HepG2 (cell line): ENCODE results near the gene LDB3. TPM values are rescaled to one million over a fixed set of nuclear protein-coding genes. Genes with fewer than 3 reads are reported as not detected.

Experiments
- ATAC-seq: fragments of 200-7000 bp; cut with Tn5 transposase; 3 replicates; pipeline ENCODE4 v1.9.1; 2020; ENCODE audit warnings: mild to moderate bottlenecking, moderate library complexity
- BruUV-seq: library from RNA; stranded (reverse); fragments of 400-500 nt; replicated peaks from 2 replicates; lab custom pipeline; 2021; lab: Mats Ljungman, UMichigan
- CTCF ChIA-PET: fragments of 300-600 bp; formaldehyde crosslinking; extraction: SDS; loops from one replicate; lab custom pipeline; 2021; ENCODE audit warnings: low total read pairs, inconsistent platforms, low intra/inter-chr PET ratio; lab: Yijun Ruan, JAX
- POLR2A ChIA-PET: fragments of 350-600 bp; sonication (Branson Sonifier 250); formaldehyde crosslinking; loops from one replicate; lab custom pipeline; 2020; ENCODE audit warnings: antibody characterized with exemption, inconsistent platforms; lab: Yijun Ruan, JAX
- DNase-seq: peaks from one replicate; pipeline ENCODE4 v3.0.0-alpha.2; 2015; ENCODE audit warnings: low spot score
- FAIRE-seq: peaks from 3 replicates; lab custom pipeline; 2011; peaks lifted over from hg19 to GRCh38; lab: Jason Lieb, UNC
- H2AFZ ChIP-seq: one replicate; pipeline ENCODE4 v1.6.1; 2011; ENCODE audit warnings: low read length, inconsistent platforms
- H3K27ac ChIP-seq: fragments of 300-600 bp; 3 replicates; pipeline ENCODE4 v1.8.0; 2011; ENCODE audit warnings: mixed run types, mild to moderate bottlenecking, mixed read lengths, low read length, inconsistent platforms; ENCODE audit not compliant: insufficient read depth; ENCODE audit errors: extremely low read length
- H3K27me3 ChIP-seq, 2 experiments: fragments of 200-600 bp in 1 of 2; 2 replicates in 1 of 2; 3 replicates in 1 of 2; pipeline versions ENCODE4 v1.6.0 to v1.8.0; 2011; ENCODE audit warnings: low read length in 2 of 2, mild to moderate bottlenecking in 2 of 2, moderate library complexity in 2 of 2, inconsistent platforms in 1 of 2; ENCODE audit not compliant: insufficient read depth in 2 of 2, control insufficient read depth in 1 of 2
- H3K36me3 ChIP-seq, 2 experiments: fragments of 200-600 bp in 1 of 2; replicated peaks in 1 of 2; 2 replicates in 1 of 2; 3 replicates in 1 of 2; pipeline versions ENCODE4 v1.5.1 to v1.8.0; 2011; ENCODE audit warnings: low read length in 2 of 2, inconsistent platforms in 1 of 2; ENCODE audit not compliant: insufficient read depth in 2 of 2, control insufficient read depth in 1 of 2
- H3K4me1 ChIP-seq: 2 replicates; pipeline ENCODE4 v1.5.1; 2012; ENCODE audit warnings: low read length, inconsistent platforms; ENCODE audit not compliant: insufficient read depth
- H3K4me2 ChIP-seq: 2 replicates; pipeline ENCODE4 v1.6.0; 2011; ENCODE audit warnings: low read depth, low read length, inconsistent platforms
- H3K4me3 ChIP-seq, 3 experiments: fragments of 200-600 bp in 1 of 3; sonication (generic), shearing (Covaris generic) in 1 of 3; replicated peaks in 1 of 3; 2 replicates each; pipeline ENCODE4 v1.5.1; 2011 to 2016; ENCODE audit warnings: low read length in 3 of 3, inconsistent platforms in 2 of 3, low read depth in 2 of 3, mild to moderate bottlenecking in 2 of 3, control low read depth in 1 of 3, mixed read lengths in 1 of 3; ENCODE audit not compliant: insufficient read depth in 1 of 3
- H3K79me2 ChIP-seq: one replicate; pipeline ENCODE4 v1.6.1; 2011; ENCODE audit warnings: low read length, inconsistent platforms; ENCODE audit not compliant: insufficient read depth
- H3K9ac ChIP-seq: 2 replicates; pipeline ENCODE4 v1.6.0; 2011; ENCODE audit warnings: mild to moderate bottlenecking, low read depth, low read length, inconsistent platforms; ENCODE audit not compliant: insufficient read depth
- H3K9me3 ChIP-seq: 2 replicates; pipeline ENCODE4 v1.5.1; 2012; ENCODE audit warnings: mild to moderate bottlenecking, low read length
- H4K20me1 ChIP-seq: 2 replicates; pipeline ENCODE4 v1.6.0; 2011; ENCODE audit warnings: inconsistent platforms, mild to moderate bottlenecking, low read length, moderate library complexity; ENCODE audit not compliant: insufficient read depth
- DNMT1 ChIP-seq: sonication (generic); formaldehyde crosslinking; IDR thresholded peaks from 2 replicates; pipeline ENCODE4 v1.5.1; 2020; ENCODE audit warnings: mild to moderate bottlenecking, missing genetic modification reagents
- HNRNPUL1 ChIP-seq: fragments of 200-400 bp; formaldehyde crosslinking; IDR thresholded peaks from 2 replicates; pipeline ENCODE4 v1.6.1; 2017; ENCODE audit warnings: low read depth, mild to moderate bottlenecking, low read length, moderate library complexity
- MBD4 ChIP-seq: IDR thresholded peaks from 2 replicates; pipeline ENCODE4 v1.6.1; 2012; ENCODE audit warnings: low read length, inconsistent platforms, borderline replicate concordance
- MED8 ChIP-seq: sonication (generic); formaldehyde crosslinking; IDR thresholded peaks from 2 replicates; pipeline ENCODE4 v1.8.1; 2023; ENCODE audit warnings: mild to moderate bottlenecking, missing genetic modification reagents; ENCODE audit not compliant: insufficient replicate concordance
- MEF2D ChIP-seq: sonication (generic); formaldehyde crosslinking; IDR thresholded peaks from 2 replicates; pipeline ENCODE4 v1.5.1; 2020; ENCODE audit warnings: mild to moderate bottlenecking, missing genetic modification reagents
- NFKB2 ChIP-seq: sonication (generic); formaldehyde crosslinking; IDR thresholded peaks from 2 replicates; pipeline ENCODE4 v1.4.0; 2020; ENCODE audit warnings: missing genetic modification reagents, borderline replicate concordance
- PPARG ChIP-seq: conservative IDR thresholded peaks from 2 replicates; pipeline ENCODE4 v1.6.1; 2016; ENCODE audit warnings: missing biosample characterization, missing genetic modification reagents
- TAF1 ChIP-seq: sonication (generic); formaldehyde crosslinking; IDR thresholded peaks from 2 replicates; pipeline ENCODE4 v1.4.0; 2020; ENCODE audit warnings: missing genetic modification reagents
- TBX2 ChIP-seq: sonication (generic); formaldehyde crosslinking; IDR thresholded peaks from 2 replicates; pipeline ENCODE4 v1.5.0; 2020; ENCODE audit warnings: missing genetic modification reagents, mild to moderate bottlenecking, borderline replicate concordance
- ZBTB44 ChIP-seq: sonication (generic); formaldehyde crosslinking; IDR thresholded peaks from 2 replicates; pipeline ENCODE4 v1.4.0; 2020; ENCODE audit warnings: missing genetic modification reagents
- ZFP1 ChIP-seq: IDR thresholded peaks from 2 replicates; pipeline ENCODE4 v1.6.1; 2016
- ZFP91 ChIP-seq: sonication (generic); formaldehyde crosslinking; IDR thresholded peaks from 2 replicates; pipeline ENCODE4 v1.9.0; 2022; ENCODE audit warnings: missing genetic modification reagents, mild to moderate bottlenecking, borderline replicate concordance
- ZNF484 ChIP-seq: sonication (generic); formaldehyde crosslinking; IDR thresholded peaks from 2 replicates; pipeline ENCODE4 v1.5.1; 2020; ENCODE audit warnings: mild to moderate bottlenecking, low read depth, missing genetic modification reagents, borderline replicate concordance
- ZNF564 ChIP-seq: sonication (generic); formaldehyde crosslinking; IDR thresholded peaks from 2 replicates; pipeline ENCODE4 v1.8.1; 2023; ENCODE audit warnings: mild to moderate bottlenecking, missing genetic modification reagents
- WGBS: methylation state at CpG from one replicate; pipeline ENCODE4 v1.1.6; 2017; ENCODE audit warnings: low lambda C conversion rate; 5-methylcytosine and 5-hydroxymethylcytosine counted together
- in situ Hi-C: cut with HindIII; loops from 2 replicates; pipeline ENCODE4 v1.10.0; 2017; ENCODE audit warnings: low pct_unique_long_range_greater_than_20kb; ENCODE audit not compliant: extremely low pct_ligation_motif_present
- intact Hi-C: fragments of 100-400 bp; cut with micrococcal nuclease; formaldehyde crosslinking; loops from one replicate; pipeline ENCODE4 v1.10.0; 2022; ENCODE audit not compliant: unreplicated experiment
- polyA plus RNA-seq, 8 experiments: library from polyadenylated mRNA; depleted of rRNA in 3 of 8; stranded (reverse) in 7 of 8; unstranded in 1 of 8; fragments of >200 nt; fragmentation: Illumina TruSeq in 4 of 8; extraction: Trizol in 4 of 8; gene quantifications; 2 replicates each; pipeline versions ENCODE4 v1.2.1 to v1.2.3, GENCODE V29; 2011 to 2016; ENCODE audit warnings: low read depth in 4 of 8, missing spikeins in 1 of 8, mixed read lengths in 1 of 8; ENCODE audit not compliant: insufficient read depth in 1 of 8
- total RNA-seq, 5 experiments: library from RNA; depleted of rRNA; stranded (reverse); fragments of >200 nt; fragmentation: Illumina TruSeq; extraction: Trizol; gene quantifications; 2 replicates each; pipeline ENCODE4 v1.2.3, GENCODE V29; 2016; ENCODE audit warnings: low read depth in 1 of 5
- TF ChIP-seq, protein P1 (sequence below): sonication (generic); formaldehyde crosslinking; IDR thresholded peaks from 2 replicates; pipeline ENCODE4 v1.4.0; 2020; ENCODE audit warnings: missing genetic modification reagents, borderline replicate concordance

Gene LDB3
- total and polyA plus RNA-seq, 2 of the 13 experiments (the other 11 are each of a cell fraction or from before 2014, with no cell fraction given), result not detected

GRCh38 chr10:86726677-86726999, 58.3 kb downstream of the LDB3 start (continued):
- TF ChIP-seq ZFP91 (CRISPR knock-in tag), result no peak
- TF ChIP-seq ZBTB44, result no peak
- no peak for TF ChIP-seq TAF1 (CRISPR knock-in tag)
- no peak for TF ChIP-seq ZNF564 (CRISPR knock-in tag)
- no peak for TF ChIP-seq MBD4
- no peak for TF ChIP-seq ZFP1

DNA sequence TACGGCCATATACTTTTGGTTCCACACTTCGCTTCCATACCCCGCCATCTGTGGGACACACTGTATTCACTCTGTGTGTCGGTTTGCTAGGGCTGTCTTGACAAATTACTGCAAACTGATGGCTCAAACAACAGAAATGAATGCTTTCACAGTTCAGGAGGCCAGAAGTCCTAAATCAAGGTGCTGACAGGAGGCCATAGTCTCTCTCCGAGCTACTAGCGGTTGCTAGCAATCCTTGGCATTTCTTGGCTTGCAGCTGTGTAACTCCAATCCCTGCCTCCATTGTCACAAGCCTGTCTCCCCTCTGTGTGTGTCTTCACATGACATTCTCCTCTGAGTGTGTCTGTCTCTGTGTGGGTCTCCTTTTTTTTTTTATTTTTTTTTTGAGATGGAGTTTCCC, 59.2 kb downstream of the LDB3 start:
- no TSS peak for BruUV-seq
- no peak overlapping the region for H3K4me3 ChIP-seq
- in situ Hi-C loops, result no loop called here
- H3K79me2 ChIP-seq, result no peaks in the 10 kb centered on the region
- no peak overlapping the region for H2AFZ ChIP-seq
- no peak for DNase-seq
- CTCF ChIA-PET, result no interaction called here
- H3K4me2 ChIP-seq, result peak overlapping the region; percentile 70
- FAIRE-seq, result no peak
- H3K9ac ChIP-seq, result no peak overlapping the region
- no peaks in the 10 kb centered on the region for H3K9me3 ChIP-seq
- 57% methylated on average over 6 of the region's 6 CpGs for WGBS
- TF ChIP-seq NFKB2 (CRISPR knock-in tag) (no peak), HNRNPUL1 (no peak), TBX2 (CRISPR knock-in tag) (no peak), MED8 (CRISPR knock-in tag) (no peak), MEF2D (CRISPR knock-in tag) (no peak), PPARG (CRISPR knock-in tag) (no peak), ZNF484 (CRISPR knock-in tag) (no peak), MBD4 (no peak), DNMT1 (CRISPR knock-in tag) (no peak)
- TF ChIP-seq, protein P1, sequence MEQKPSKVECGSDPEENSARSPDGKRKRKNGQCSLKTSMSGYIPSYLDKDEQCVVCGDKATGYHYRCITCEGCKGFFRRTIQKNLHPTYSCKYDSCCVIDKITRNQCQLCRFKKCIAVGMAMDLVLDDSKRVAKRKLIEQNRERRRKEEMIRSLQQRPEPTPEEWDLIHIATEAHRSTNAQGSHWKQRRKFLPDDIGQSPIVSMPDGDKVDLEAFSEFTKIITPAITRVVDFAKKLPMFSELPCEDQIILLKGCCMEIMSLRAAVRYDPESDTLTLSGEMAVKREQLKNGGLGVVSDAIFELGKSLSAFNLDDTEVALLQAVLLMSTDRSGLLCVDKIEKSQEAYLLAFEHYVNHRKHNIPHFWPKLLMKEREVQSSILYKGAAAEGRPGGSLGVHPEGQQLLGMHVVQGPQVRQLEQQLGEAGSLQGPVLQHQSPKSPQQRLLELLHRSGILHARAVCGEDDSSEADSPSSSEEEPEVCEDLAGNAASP (CRISPR knock-in tag), result no peak
- H3K27me3 ChIP-seq, result peaks cover 0 to 2% of the 10 kb centered on the region in 2 experiments; a peak in 1 of 5 replicates
- H3K4me1 ChIP-seq, result peaks cover 40% of the 10 kb centered on the region
- POLR2A ChIA-PET, result interaction anchor here (1.5 kb wide), 1 partner anchor 28 kb away, joined by 5 read pairs; the partner anchor contains the start of gene BMPR1A
- intact Hi-C loops, result no loop called here
- no peaks in the 10 kb centered on the region for H3K36me3 ChIP-seq
- ATAC-seq, result no peak
- H4K20me1 ChIP-seq, result no peaks in the 10 kb centered on the region
- no peak overlapping the region for H3K27ac ChIP-seq
